Heart left ventricle (tissue), 13 donors: ENCODE results near the gene MID1IP1.

ENCODE experiments used
- CTCF ChIP-seq, 12 donors: fragments of 200-600 bp; sonication (generic) in 4 of 12; IDR thresholded peaks; one replicate each; pipeline versions ENCODE4 v1.5.0 to v1.8.0; 2018 to 2022; ENCODE audit warnings: antibody characterized with exemption in 12 of 12, mild to moderate bottlenecking in 5 of 12
- POLR2A ChIP-seq, 2 donors: fragments of 450-650 bp; IDR thresholded peaks; one replicate each; pipeline ENCODE4 v1.6.1; 2017; ENCODE audit warnings: antibody characterized with exemption in 2 of 2, mild to moderate bottlenecking in 2 of 2, moderate library complexity in 2 of 2
- donor health status: ischemic (EF 13 %, LVEDD 7.1; RV severe dilation, severe dysfunction).
- donor health status: DM: no; HTN: yes; CAD: no.
- donor health status: DM: no; HTN: no; CAD: no.
- donor health status: ischemic (EF 25% LVEDD 6.9; RV normal size, moderate dysfunction).
- donor health status: ischemic (EF 25% LVEDD 5.7; RV mildly dilated, moderate dysfunction).
- donor health status: ischemic (EF 35%, LVEDD 5.7; RV mildly dilated, moderate dysfunction).
- donor health status: nonischemic (EF 11% LVEDD 7.7; RV severe dilation, severe dysfunction).
- donor health status: DM: yes; HTN: yes; CAD: no.
- donor health status: PGD.
- donor health status: ischemic (EF 29% LVEDD 5.4; RV normal size, mild dysfunction).
- donor health status: nonischemic (EF 23%, LVEDD 6.1; RV moderate dilation, normal function).

- no peak for TF ChIP-seq POLR2A (IDR thresholded peaks at IDR 0.05)
- TF ChIP-seq CTCF (IDR thresholded peaks at IDR 0.05) = no peak
Measured at GRCh38 chrX:38847903-38848230, 46.6 kb downstream of the MID1IP1 start.
